CD4-positive, alpha-beta T cell treated with Interleukin-2 at 100 ng/mL for 4 hours (primary cell): ENCODE results near the gene DTNBP1.

Experiments used
- DNase-seq: peaks from one replicate; pipeline ENCODE4 v3.0.0-alpha.2; 2020; ENCODE audit warnings: low spot score

DTNBP1 gene

GRCh38 chr6:15623276-15624116 is 39.3 kb downstream of the DTNBP1 start:
- peak; percentile 9 for DNase-seq

- no peak for DNase-seq
These were observed 40.6 kb downstream of the DTNBP1 start for GRCh38 chr6:15622045-15622740.

- no peak for DNase-seq
These were observed 41.4 kb downstream of the DTNBP1 start for GRCh38 chr6:15621203-15622044.

GRCh38 chr6:15620611-15621010 is 42.2 kb downstream of the DTNBP1 start:
- DNase-seq, result no peak

- DNase-seq, result no peak
These were observed 43.5 kb downstream of the DTNBP1 start for GRCh38 chr6:15619330-15619729.

- no peak for DNase-seq
These were observed 44.1 kb downstream of the DTNBP1 start for GRCh38 chr6:15618685-15619084.

- DNase-seq, result no peak
These were observed 46.6 kb downstream of the DTNBP1 start for GRCh38 chr6:15616261-15616660.

GRCh38 chr6:15615802-15616201 is 47.0 kb downstream of the DTNBP1 start:
- no peak for DNase-seq

- DNase-seq, result no peak
These were observed 48.6 kb downstream of the DTNBP1 start for GRCh38 chr6:15614277-15614676.

- DNase-seq, result no peak
These were observed 54.4 kb downstream of the DTNBP1 start for GRCh38 chr6:15608396-15608795.

- DNase-seq, result no peak
These were observed 55.2 kb downstream of the DTNBP1 start for GRCh38 chr6:15607603-15608002.

- DNase-seq, result no peak
These were observed 56.5 kb downstream of the DTNBP1 start for GRCh38 chr6:15606347-15606746.

GRCh38 chr6:15604843-15605242 is 58.0 kb downstream of the DTNBP1 start:
- DNase-seq, result no peak

- no peak for DNase-seq
These were observed 60.7 kb downstream of the DTNBP1 start for GRCh38 chr6:15602154-15602553.

GRCh38 chr6:15598273-15598798 is 64.5 kb downstream of the DTNBP1 start:
- DNase-seq, result no peak

- no peak for DNase-seq
These were observed 66.5 kb downstream of the DTNBP1 start for GRCh38 chr6:15596186-15596896.

- DNase-seq, result no peak
These were observed 67.2 kb downstream of the DTNBP1 start for GRCh38 chr6:15595461-15596173.

- DNase-seq, result no peak
These were observed 68.1 kb downstream of the DTNBP1 start for GRCh38 chr6:15594512-15595259.

- DNase-seq, result no peak
These were observed 69.0 kb downstream of the DTNBP1 start for GRCh38 chr6:15593798-15594197.

GRCh38 chr6:15592610-15593009 is 70.2 kb downstream of the DTNBP1 start:
- no peak for DNase-seq
